Effector CD8-positive, alpha-beta T cell (primary cell): Measurements from ENCODE around the gene STK32A.

Experiments
- DNase-seq: peaks from one replicate; lab custom pipeline; 2025; lab: John Stamatoyannopoulos, UW

STK32A gene

DNA sequence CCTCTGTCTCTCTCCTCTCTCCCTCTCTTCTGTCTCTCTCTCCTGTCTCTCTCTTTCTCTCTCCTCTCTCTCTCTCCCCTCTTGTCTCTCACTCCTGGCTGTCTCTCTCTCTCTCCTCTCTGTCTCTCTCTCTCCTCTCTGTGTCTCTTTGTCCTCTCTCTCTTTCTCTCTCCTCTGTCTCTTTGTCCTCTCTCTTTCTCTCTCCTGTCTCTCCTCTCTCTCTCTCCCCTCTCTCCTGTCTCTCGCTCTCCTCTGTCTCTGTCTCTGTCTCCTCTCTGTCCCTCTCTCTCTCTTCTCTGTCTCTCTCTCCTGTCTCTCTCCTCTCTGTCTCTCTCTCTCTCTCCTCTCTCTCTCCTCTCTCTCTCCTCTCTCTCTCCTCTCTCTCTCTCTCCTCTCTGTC is 25.0 kb downstream of the STK32A start:
- DNase-seq: no peak

DNA sequence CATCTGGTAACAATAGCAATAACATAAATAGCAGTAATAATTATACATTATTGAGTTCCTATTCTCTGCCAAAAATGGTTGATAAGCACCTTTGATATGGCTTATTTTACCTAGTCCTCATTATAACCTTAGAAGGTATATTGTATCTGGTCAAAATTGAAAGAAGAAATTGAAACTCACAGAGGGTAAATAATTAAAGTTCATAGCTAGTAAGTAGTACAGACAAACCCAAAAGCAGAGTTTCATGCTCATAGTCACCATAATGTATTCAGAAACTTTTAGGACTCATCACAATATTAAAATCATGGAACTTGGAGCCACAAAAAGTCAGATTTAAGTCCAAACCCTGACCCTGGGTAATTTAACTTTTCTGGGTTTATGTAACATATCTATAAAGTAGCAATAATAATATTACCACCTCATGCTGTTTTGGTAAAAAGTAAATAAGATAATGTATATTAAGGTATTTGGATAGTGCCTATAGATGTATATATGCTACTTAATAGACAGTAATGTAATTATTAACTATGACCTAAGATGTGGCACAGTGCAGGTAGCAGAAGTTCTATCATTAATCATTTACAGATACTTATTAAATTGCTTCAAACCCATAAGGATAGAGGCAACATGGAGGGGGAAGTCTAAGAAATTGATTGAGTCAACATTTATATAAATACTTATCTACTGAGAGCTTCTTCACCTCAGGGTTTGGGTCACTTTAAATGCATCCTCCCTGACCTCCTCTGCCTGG is 32.4 kb downstream of the STK32A start:
- DNase-seq: no peak

GRCh38 chr5:147276497-147276896 is 41.7 kb downstream of the STK32A start:
- DNase-seq: no peak

DNA sequence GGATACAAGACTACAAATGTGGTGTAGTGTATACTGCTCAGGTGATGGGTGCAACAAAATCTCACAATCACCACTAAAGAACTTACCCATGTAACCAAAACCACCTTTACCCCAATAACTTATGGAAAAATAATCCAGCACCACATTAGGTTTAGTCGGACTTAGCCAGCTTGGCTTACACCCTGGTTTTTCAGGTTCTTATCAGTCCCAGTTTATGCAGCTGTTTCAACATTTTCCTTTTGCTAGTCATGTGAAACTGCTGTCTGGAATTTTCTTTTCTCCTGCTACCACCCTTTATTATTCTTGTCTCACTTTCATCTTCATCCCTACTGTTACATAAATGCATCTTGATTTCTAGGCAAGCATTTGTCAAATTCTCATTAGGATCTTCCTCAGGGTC is 51.5 kb downstream of the STK32A start:
- DNase-seq: no peak

- no peak for DNase-seq
Measured at GRCh38 chr5:147287110-147287509, 52.3 kb downstream of the STK32A start.

DNA sequence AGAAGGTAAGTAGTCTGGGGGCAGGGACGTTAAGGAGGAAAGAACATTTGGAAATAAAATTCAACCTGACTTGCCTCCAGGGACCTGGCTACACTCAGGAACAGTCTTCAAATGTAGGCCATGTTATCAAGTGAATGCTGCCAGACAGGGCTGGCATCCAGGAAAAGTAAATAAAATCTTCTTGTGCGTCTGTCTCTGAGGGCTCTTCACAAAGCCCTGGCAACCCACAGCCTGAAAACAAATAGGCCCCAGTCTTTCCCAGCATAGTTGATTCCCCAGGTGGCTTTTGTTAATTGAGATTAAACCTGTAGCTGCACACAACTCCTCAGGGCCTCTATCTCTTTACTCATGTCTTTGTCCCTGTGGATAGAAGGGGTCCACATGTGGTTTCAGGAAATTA is 55.4 kb downstream of the STK32A start:
- no peak for DNase-seq

DNA sequence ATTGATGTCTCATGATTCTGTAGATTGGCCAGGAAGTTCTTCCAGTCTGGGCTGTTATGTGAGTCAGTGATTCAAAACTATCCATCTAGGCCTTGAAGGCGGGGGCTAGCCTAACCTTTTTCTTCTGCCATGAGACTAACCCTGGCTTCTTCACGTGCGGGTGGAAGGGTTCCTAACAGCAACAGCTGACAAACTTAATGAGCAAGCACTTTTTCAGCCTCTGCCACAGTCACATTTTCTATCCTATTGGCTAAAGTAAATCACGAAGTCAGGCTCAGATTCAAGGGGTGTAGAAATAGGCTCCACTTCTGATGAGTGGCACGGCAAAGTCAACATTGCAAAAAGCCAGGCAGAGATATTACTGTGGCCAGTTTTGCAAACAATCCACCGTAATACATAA is 68.4 kb downstream of the STK32A start:
- DNase-seq: no peak

- no peak for DNase-seq
Measured at GRCh38 chr5:147303976-147304375, 69.2 kb downstream of the STK32A start.

GRCh38 chr5:147305147-147305546 is 70.3 kb downstream of the STK32A start:
- DNase-seq: no peak

GRCh38 chr5:147306351-147306750 is 71.5 kb downstream of the STK32A start:
- no peak for DNase-seq

DNA sequence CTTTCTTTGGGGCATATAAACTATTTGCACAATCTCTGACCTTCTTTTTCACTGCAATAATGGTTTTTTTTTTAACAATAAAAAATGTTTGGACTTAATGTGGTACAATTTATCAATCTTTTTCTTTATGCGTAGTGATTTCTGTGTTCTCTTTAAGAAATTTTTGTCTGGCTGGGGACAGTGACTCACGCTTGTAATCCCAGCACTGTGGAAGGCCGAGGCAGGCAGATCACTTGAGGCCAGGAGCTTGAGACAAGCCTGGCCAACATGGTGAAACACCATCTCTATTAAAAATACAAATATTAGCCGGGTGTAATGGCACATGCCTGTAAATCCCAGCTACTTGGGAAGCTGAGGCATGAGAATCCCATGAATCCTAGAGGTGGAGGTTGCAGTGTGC is 72.3 kb downstream of the STK32A start:
- DNase-seq: no peak

DNA sequence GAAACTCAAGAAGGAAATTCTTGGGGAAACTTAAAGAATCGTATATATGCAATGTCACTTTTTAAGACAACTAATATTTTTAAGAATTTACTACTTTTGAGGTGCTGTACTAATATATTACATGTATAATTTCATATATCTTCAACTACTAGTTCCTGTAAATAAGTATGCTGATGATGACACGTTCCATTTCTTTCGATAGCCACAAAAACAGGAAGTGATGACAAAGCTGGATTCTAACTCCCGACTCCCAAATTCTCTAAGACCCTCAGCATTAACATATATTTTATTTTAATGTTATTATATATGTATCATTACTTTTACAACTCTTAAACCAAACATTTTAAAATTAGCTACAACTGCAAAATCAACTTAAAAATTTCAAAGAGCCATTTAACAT is 74.8 kb downstream of the STK32A start:
- no peak for DNase-seq

- no peak for DNase-seq
Measured at GRCh38 chr5:147310059-147310704, 75.4 kb downstream of the STK32A start.

GRCh38 chr5:147317978-147318684 is 83.3 kb downstream of the STK32A start:
- DNase-seq: no peak

GRCh38 chr5:147321569-147321968 is 86.7 kb downstream of the STK32A start:
- no peak for DNase-seq

DNA sequence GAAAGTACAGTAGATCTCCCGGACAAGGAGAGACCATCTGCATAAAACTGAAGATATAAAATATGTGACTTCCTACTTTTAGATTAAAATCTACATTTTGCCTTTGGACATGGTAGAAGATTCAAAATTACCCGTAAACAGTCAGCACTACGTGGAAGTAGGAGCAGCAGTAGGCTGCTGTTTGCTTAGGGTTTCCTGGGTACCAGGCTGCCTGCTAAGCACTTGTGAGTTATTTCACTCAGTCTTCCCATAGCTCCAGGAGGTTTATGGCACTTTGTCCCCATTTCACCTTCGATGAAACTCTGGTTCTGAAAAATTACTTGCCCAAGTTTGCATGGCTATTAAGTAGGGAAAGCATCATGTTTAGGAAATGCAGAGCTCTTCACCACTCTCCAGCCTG is 92.6 kb downstream of the STK32A start:
- no peak for DNase-seq

GRCh38 chr5:147327905-147328304 is 93.1 kb downstream of the STK32A start:
- no peak for DNase-seq

GRCh38 chr5:147332658-147333057 is 97.8 kb downstream of the STK32A start:
- DNase-seq: no peak

DNA sequence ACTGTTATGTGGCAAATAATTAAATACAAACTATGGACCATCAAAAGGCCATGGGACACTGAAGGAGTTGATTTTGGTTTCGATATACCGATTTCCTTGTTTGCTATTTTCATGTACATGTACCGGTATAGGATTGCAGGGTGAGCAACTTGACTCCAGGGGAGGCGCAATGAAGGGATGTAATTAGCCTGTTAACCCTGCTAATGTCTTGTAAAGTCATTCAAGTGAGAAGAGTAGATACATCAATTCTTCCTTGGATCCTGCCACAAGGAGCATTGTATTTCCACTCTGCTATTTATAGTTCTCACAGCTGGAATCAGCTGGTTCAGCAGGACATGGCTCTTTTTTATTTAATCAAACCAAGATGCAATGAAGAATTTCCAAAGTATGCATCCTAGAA is 102.0 kb downstream of the STK32A start:
- DNase-seq: no peak

DNA sequence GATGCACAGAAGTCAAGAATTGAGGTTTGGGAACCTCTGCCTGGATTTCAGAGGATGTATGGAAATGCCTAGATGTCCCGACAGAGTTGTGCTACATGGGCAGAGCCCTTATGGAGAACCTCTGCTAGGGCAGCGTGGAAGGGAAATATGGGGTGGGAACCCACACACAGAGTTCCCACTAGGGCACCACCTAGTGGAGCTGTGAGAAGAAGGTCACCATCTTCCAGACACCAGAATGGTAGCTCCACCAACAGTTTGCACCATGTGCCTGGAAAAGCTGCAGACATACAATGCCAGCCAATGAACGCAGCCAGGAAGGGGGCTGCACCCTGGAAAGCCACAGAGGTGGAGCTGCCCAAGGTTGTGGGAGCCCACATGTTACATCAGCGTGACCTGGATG is 104.5 kb downstream of the STK32A start:
- DNase-seq: no peak

GRCh38 chr5:147340941-147341340 is 106.1 kb downstream of the STK32A start:
- DNase-seq: no peak

GRCh38 chr5:147341345-147341744 is 106.5 kb downstream of the STK32A start:
- no peak for DNase-seq

DNA sequence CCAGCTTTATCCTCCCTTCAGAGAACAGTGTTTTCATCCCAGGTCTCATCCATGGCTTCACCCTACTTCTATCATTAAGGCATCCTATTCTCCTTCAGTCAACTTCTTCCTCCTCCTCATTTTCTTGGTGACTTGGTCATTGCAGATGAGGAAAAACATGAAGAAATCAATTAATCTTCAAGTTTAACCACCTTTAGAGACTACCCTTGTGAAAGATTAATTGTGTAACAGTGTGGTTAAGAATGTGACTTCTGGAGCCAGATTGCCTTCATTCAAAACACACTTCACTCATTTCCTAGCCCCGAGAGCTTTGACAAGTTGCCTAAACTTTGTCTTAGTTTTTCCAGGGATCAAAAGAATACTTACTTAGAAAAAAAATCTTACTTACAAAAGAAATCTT is 110.0 kb downstream of the STK32A start:
- DNase-seq: no peak
